MCF 10A (cell line): ENCODE data around the gene SUPT20HL1. TPM values are rescaled to one million over a fixed set of nuclear protein-coding genes. Genes with fewer than 3 reads are reported as not detected.

Source experiments
- BruUV-seq: library from RNA; stranded (reverse); fragments of 400-500 nt; replicated peaks from 2 replicates; lab custom pipeline; 2021; lab: Mats Ljungman, UMichigan
- CTCF ChIA-PET: fragments of 300-600 bp; sonication (Branson Sonifier 250); formaldehyde crosslinking; extraction: SDS; loops from one replicate; lab custom pipeline; 2021; ENCODE audit warnings: antibody characterized with exemption, inconsistent platforms; lab: Yijun Ruan, JAX
- POLR2A ChIA-PET: fragments of 300-600, 350-650 bp; sonication (Branson Sonifier 250); formaldehyde crosslinking; extraction: SDS; loops from one replicate; lab custom pipeline; 2020; ENCODE audit warnings: antibody characterized with exemption, inconsistent platforms; lab: Yijun Ruan, JAX
- DNase-seq: peaks from one replicate; pipeline ENCODE4 v3.0.0-alpha.2; 2018; ENCODE audit not compliant: unreplicated experiment
- H3K27ac Mint-ChIP-seq: one replicate; pipeline ENCODE4 v1.8.0; 2022; ENCODE audit warnings: mild to moderate bottlenecking, low read depth, mixed read lengths; ENCODE audit not compliant: unreplicated experiment
- H3K27me3 Mint-ChIP-seq: one replicate; pipeline ENCODE4 v1.8.0; 2022; ENCODE audit warnings: mixed read lengths; ENCODE audit not compliant: insufficient read depth, unreplicated experiment
- H3K36me3 Mint-ChIP-seq: one replicate; pipeline ENCODE4 v1.8.0; 2022; ENCODE audit warnings: mild to moderate bottlenecking, moderate library complexity, mixed read lengths; ENCODE audit not compliant: insufficient read depth, unreplicated experiment
- H3K4me1 Mint-ChIP-seq: one replicate; pipeline ENCODE4 v1.8.0; 2022; ENCODE audit warnings: mixed read lengths; ENCODE audit not compliant: insufficient read depth, unreplicated experiment
- H3K4me3 Mint-ChIP-seq: one replicate; pipeline ENCODE4 v1.8.0; 2022; ENCODE audit warnings: mild to moderate bottlenecking, moderate library complexity, mixed read lengths; ENCODE audit not compliant: unreplicated experiment
- H3K9me3 Mint-ChIP-seq: one replicate; pipeline ENCODE4 v1.8.0; 2022; ENCODE audit warnings: mixed read lengths; ENCODE audit not compliant: unreplicated experiment
- CTCF ChIP-seq: fragments of 200-600 bp; IDR thresholded peaks from one replicate; pipeline ENCODE4 v1.8.0; 2022; ENCODE audit warnings: antibody characterized with exemption, mild to moderate bottlenecking; ENCODE audit not compliant: unreplicated experiment
- intact Hi-C: fragments of 100-400 bp; cut with micrococcal nuclease; formaldehyde crosslinking; loops from 2 replicates; pipeline ENCODE4 v1.14.1; 2022
- total RNA-seq: library from RNA; stranded (reverse); gene quantifications from 2 replicates; pipeline ENCODE4 v1.2.3, GENCODE V29; 2022

Gene SUPT20HL1
- total RNA-seq, 1 experiment from 2014 or later, result not detected

DNA sequence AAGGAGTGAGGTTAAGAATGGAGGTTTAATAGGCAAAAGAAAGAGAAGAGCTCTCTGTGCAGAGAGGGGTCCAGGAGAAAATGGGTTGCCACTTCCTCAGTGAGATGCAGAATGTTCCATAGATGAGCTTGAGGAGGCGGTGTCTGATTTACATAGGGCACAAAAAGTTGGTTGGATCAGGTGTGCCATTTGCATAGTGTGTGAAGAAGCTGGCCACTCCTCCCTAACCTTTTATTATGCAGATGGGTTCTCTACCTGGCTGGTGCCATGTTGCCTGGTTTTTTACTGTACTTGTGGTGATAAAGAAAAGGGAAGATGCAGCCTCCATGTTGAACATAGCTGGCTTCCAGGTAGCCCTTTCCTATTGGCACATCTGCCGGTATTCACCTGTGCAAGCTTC is 27.3 kb downstream of the SUPT20HL1 start:
- CTCF ChIA-PET, result interaction anchor here (0.7 to 3.5 kb wide), 4 partner anchors 9 to 196 kb away, joined by 3 to 14 read pairs (median 12); no protein-coding TSS in a partner anchor
- no TSS peak for BruUV-seq
- intact Hi-C loops, result no loop called here
- Mint-ChIP-seq H3K9me3 (no peaks in the 10 kb centered on the region), H3K36me3 (no peaks in the 10 kb centered on the region), H3K4me3 (no peak overlapping the region), H3K27me3 (peaks cover 100% of the 10 kb centered on the region), H3K4me1 (no peaks in the 10 kb centered on the region), H3K27ac (no peak overlapping the region)
- no peak for DNase-seq
- no peak for TF ChIP-seq CTCF
- POLR2A ChIA-PET, result interaction anchor here (1.0 kb wide), 1 partner anchor 7 kb away, joined by 3 read pairs; no protein-coding TSS in a partner anchor

DNA sequence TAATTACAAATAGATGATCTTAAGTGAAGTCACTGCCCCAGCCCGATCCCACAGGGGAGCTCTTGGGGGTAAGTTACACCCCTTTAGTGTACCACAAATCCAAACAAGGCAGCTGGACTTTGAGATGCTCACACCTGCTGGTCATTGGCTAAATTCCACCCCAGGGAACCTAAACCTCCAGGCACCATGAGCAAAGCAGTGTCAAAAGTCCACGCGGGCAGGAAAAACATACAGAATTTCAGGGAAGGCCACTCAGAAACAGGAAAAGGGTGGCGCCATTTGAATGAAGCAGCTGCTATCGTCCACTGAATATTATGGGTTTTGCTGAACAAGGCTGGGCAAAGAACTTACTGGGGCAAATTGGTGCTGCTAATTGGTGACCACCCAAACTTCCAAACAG is 30.9 kb downstream of the SUPT20HL1 start:
- Mint-ChIP-seq H3K4me1 (peaks cover 5% of the 10 kb centered on the region), H3K9me3 (no peaks in the 10 kb centered on the region), H3K27ac (no peak overlapping the region), H3K4me3 (no peak overlapping the region), H3K36me3 (no peaks in the 10 kb centered on the region), H3K27me3 (peaks cover 83% of the 10 kb centered on the region)
- POLR2A ChIA-PET, result no interaction called here
- no TSS peak for BruUV-seq
- CTCF ChIA-PET, result interaction anchor here (0.6 to 6.5 kb wide), 6 partner anchors 20 to 134 kb away, joined by 3 to 39 read pairs (median 4); no protein-coding TSS in a partner anchor
- no peak for TF ChIP-seq CTCF
- DNase-seq, result no peak
- intact Hi-C loops, result loop anchor here (10.0 kb wide), 1 partner anchor 333 kb away; no protein-coding TSS in a partner anchor

- BruUV-seq, result no TSS peak
- ChIA-PET CTCF (interaction anchor here (0.6 to 9.4 kb wide), 4 partner anchors 21 to 135 kb away, joined by 3 to 310 read pairs (median 22); no protein-coding TSS in a partner anchor), POLR2A (no interaction called here)
- Mint-ChIP-seq H3K27me3 (peaks cover 80% of the 10 kb centered on the region), H3K36me3 (no peaks in the 10 kb centered on the region), H3K4me1 (peaks cover 6% of the 10 kb centered on the region), H3K27ac (no peak overlapping the region), H3K4me3 (no peak overlapping the region), H3K9me3 (no peaks in the 10 kb centered on the region)
- intact Hi-C loops, result loop anchor here (10.0 kb wide), 1 partner anchor 333 kb away; no protein-coding TSS in a partner anchor
- no peak for TF ChIP-seq CTCF
- no peak for DNase-seq
These were observed 31.4 kb downstream of the SUPT20HL1 start for GRCh38 chrX:24391843-24392242.

DNA sequence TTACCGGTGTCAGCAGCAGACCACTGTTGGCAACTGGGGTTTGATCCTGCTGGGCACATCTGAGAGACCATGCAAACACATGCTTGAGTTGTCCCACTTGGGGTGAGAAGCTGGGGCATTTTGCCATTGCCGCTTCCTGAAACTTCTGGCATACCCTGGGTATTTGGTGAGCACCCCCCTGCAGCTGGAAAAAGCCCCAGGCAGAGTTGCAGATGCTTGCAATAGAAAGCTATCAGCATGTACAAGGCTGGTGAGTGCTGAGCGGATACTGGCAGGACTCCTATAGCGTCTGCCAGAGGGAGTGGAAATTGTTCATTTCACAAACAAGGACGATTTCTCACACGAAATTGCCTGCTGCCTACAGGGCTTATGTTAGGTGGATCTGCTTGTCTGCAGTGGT is 32.3 kb downstream of the SUPT20HL1 start:
- DNase-seq, result no peak
- H3K9me3 Mint-ChIP-seq, result no peaks in the 10 kb centered on the region
- TF ChIP-seq CTCF, result no peak
- peaks cover 80% of the 10 kb centered on the region for H3K27me3 Mint-ChIP-seq
- intact Hi-C loops, result loop anchor here (10.0 kb wide), 1 partner anchor 332 kb away; no protein-coding TSS in a partner anchor
- no peak overlapping the region for H3K27ac Mint-ChIP-seq
- H3K36me3 Mint-ChIP-seq, result no peaks in the 10 kb centered on the region
- peaks cover 6% of the 10 kb centered on the region for H3K4me1 Mint-ChIP-seq
- BruUV-seq, result no TSS peak
- CTCF ChIA-PET, result interaction anchor here (0.6 to 9.4 kb wide), 3 partner anchors 22 to 452 kb away, joined by 4 to 310 read pairs (median 39); no protein-coding TSS in a partner anchor
- no peak overlapping the region for H3K4me3 Mint-ChIP-seq
- POLR2A ChIA-PET, result interaction anchor here (0.6 kb wide), 1 partner anchor 1054 kb away, joined by 3 read pairs; no protein-coding TSS in a partner anchor
